Astrocyte (in vitro differentiated cells and primary cell): ENCODE measurements around the gene ACACA. TPM values are rescaled to one million over a fixed set of nuclear protein-coding genes. Genes with fewer than 3 reads are reported as not detected.
"Not testable (repeated sequence)": the region's sequence is repeated elsewhere in the genome, so short reads cannot be mapped to it uniquely, and the experiment has no call there.

Source experiments
- DNase-seq: peaks from one replicate; pipeline ENCODE4 v3.0.0-alpha.2; 2010; ENCODE audit warnings: low read depth
- FAIRE-seq: peaks from 2 replicates; lab custom pipeline; 2011; peaks lifted over from hg19 to GRCh38; lab: Jason Lieb, UNC
- H2AFZ ChIP-seq: 2 replicates; pipeline ENCODE4 v1.6.0; 2012; ENCODE audit warnings: low read depth, low read length, inconsistent platforms
- H3K27ac ChIP-seq: 2 replicates; pipeline ENCODE4 v1.5.1; 2011; ENCODE audit warnings: low read depth, low read length, inconsistent platforms
- H3K27me3 ChIP-seq: 2 replicates; pipeline ENCODE4 v1.6.0; 2011; ENCODE audit warnings: low read length, inconsistent platforms; ENCODE audit not compliant: insufficient read depth
- H3K36me3 ChIP-seq: 2 replicates; pipeline ENCODE4 v1.5.1; 2011; ENCODE audit warnings: low read length, inconsistent platforms; ENCODE audit not compliant: insufficient read depth
- H3K4me1 ChIP-seq: 2 replicates; pipeline ENCODE4 v1.5.1; 2011; ENCODE audit warnings: low read length, inconsistent platforms; ENCODE audit not compliant: insufficient read depth
- H3K4me2 ChIP-seq: 2 replicates; pipeline ENCODE4 v1.6.0; 2012; ENCODE audit warnings: low read length, inconsistent platforms
- H3K4me3 ChIP-seq: 2 replicates; pipeline ENCODE4 v1.5.1; 2011; ENCODE audit warnings: low read depth, mild to moderate bottlenecking, low read length, inconsistent platforms; ENCODE audit not compliant: insufficient read depth
- H3K79me2 ChIP-seq: 2 replicates; pipeline ENCODE4 v1.6.0; 2012; ENCODE audit warnings: mild to moderate bottlenecking, low read length, inconsistent platforms; ENCODE audit not compliant: insufficient read depth
- H3K9ac ChIP-seq: 2 replicates; pipeline ENCODE4 v1.6.0; 2012; ENCODE audit warnings: mild to moderate bottlenecking, low read length, inconsistent platforms
- H3K9me3 ChIP-seq: 2 replicates; pipeline ENCODE4 v1.5.1; 2012; ENCODE audit warnings: low read depth, mild to moderate bottlenecking, low read length, inconsistent platforms; ENCODE audit not compliant: insufficient read depth
- H4K20me1 ChIP-seq: 2 replicates; pipeline ENCODE4 v1.6.0; 2012; ENCODE audit warnings: low read length, inconsistent platforms; ENCODE audit not compliant: insufficient read depth
- H3K27ac Mint-ChIP-seq: one replicate; pipeline ENCODE4 v1.8.0; 2021; ENCODE audit warnings: mild to moderate bottlenecking, mixed read lengths; ENCODE audit not compliant: unreplicated experiment
- H3K27me3 Mint-ChIP-seq: one replicate; pipeline ENCODE4 v1.8.0; 2021; ENCODE audit warnings: low read depth, mixed read lengths; ENCODE audit not compliant: unreplicated experiment
- H3K36me3 Mint-ChIP-seq: one replicate; pipeline ENCODE4 v1.8.0; 2021; ENCODE audit warnings: low read depth, mixed read lengths; ENCODE audit not compliant: unreplicated experiment
- H3K4me1 Mint-ChIP-seq: one replicate; pipeline ENCODE4 v1.8.0; 2021; ENCODE audit warnings: low read depth, mixed read lengths; ENCODE audit not compliant: unreplicated experiment
- H3K4me3 Mint-ChIP-seq: one replicate; pipeline ENCODE4 v1.8.0; 2021; ENCODE audit warnings: mild to moderate bottlenecking, moderate library complexity, mixed read lengths; ENCODE audit not compliant: unreplicated experiment
- H3K9me3 Mint-ChIP-seq: one replicate; pipeline ENCODE4 v1.8.0; 2021; ENCODE audit warnings: mild to moderate bottlenecking, mixed read lengths; ENCODE audit not compliant: unreplicated experiment
- CTCF ChIP-seq: IDR thresholded peaks from 2 replicates; pipeline ENCODE4 v1.5.1; 2011; ENCODE audit warnings: low read depth, mild to moderate bottlenecking, inconsistent platforms, low read length, moderate library complexity; ENCODE audit not compliant: insufficient read depth
- EZH2 ChIP-seq: IDR thresholded peaks from 2 replicates; pipeline ENCODE4 v1.6.1; 2012; ENCODE audit warnings: mild to moderate bottlenecking, low read length, inconsistent platforms; ENCODE audit not compliant: insufficient read depth
- total RNA-seq: library from RNA; stranded (reverse); gene quantifications from 2 replicates; pipeline ENCODE4 v1.2.1, GENCODE V29; 2021

ACACA gene
- total RNA-seq, 1 donor from 2014 or later, result 88.3 TPM

- Histone ChIP-seq H3K4me1 (no peaks in the 10 kb centered on the region), H4K20me1 (peaks cover 15% of the 10 kb centered on the region), H3K36me3 (peaks cover 17% of the 10 kb centered on the region), H3K9ac (no peak overlapping the region), H3K9me3 (no peaks in the 10 kb centered on the region), H3K27me3 (no peaks in the 10 kb centered on the region), H3K27ac (no peak overlapping the region), H3K4me3 (no peak overlapping the region), H3K79me2 (peaks cover 10% of the 10 kb centered on the region), H3K4me2 (no peak overlapping the region), H2AFZ (no peak overlapping the region)
- no peaks in the 10 kb centered on the region for H3K27me3 Mint-ChIP-seq
- no peak overlapping the region for H3K4me3 Mint-ChIP-seq
- TF ChIP-seq EZH2 (no peak), CTCF (peak; percentile 39)
- H3K27ac Mint-ChIP-seq, result no peak overlapping the region
- no peak for DNase-seq
- no peak for FAIRE-seq
- no peaks in the 10 kb centered on the region for H3K9me3 Mint-ChIP-seq
- H3K4me1 Mint-ChIP-seq, result no peaks in the 10 kb centered on the region
- H3K36me3 Mint-ChIP-seq, result peaks cover 11% of the 10 kb centered on the region
These were observed 7.4 kb upstream of the ACACA start for GRCh38 chr17:37413875-37414519.

DNA sequence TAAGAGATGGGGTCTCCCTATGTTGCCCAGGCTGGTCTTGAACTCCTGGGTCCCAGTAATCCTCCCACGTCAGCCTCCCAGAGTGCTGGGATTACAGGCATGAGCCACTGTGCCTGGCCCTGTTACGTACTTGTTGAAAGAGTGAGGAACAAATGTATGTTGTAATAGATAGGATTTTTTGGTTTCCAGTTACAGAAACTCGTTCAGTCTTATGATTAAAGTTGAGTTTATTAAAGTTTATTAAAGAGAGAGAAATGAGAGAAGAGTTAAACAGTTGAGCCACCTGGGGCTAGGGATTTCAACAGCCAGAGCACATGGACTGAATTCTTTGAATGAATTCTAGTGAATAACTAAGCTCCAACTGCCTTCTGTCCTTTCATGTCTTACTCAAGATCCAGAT lies 3.7 kb upstream of the ACACA start:
- Mint-ChIP-seq H3K36me3 (peaks cover 12% of the 10 kb centered on the region), H3K9me3 (no peaks in the 10 kb centered on the region), H3K4me3 (no peak overlapping the region), H3K4me1 (peaks cover 2% of the 10 kb centered on the region), H3K27me3 (no peaks in the 10 kb centered on the region), H3K27ac (no peak overlapping the region)
- Histone ChIP-seq H3K27ac (no peak overlapping the region), H3K79me2 (peaks cover 37% of the 10 kb centered on the region), H4K20me1 (peaks cover 10% of the 10 kb centered on the region), H3K4me1 (peaks cover 1% of the 10 kb centered on the region), H3K36me3 (peaks cover 17% of the 10 kb centered on the region), H3K4me3 (no peak overlapping the region), H3K9ac (no peak overlapping the region), H3K9me3 (no peaks in the 10 kb centered on the region), H2AFZ (no peak overlapping the region), H3K4me2 (no peak overlapping the region), H3K27me3 (no peaks in the 10 kb centered on the region)
- TF ChIP-seq CTCF (no peak), EZH2 (no peak)
- FAIRE-seq (no peak), DNase-seq (no peak)

DNA sequence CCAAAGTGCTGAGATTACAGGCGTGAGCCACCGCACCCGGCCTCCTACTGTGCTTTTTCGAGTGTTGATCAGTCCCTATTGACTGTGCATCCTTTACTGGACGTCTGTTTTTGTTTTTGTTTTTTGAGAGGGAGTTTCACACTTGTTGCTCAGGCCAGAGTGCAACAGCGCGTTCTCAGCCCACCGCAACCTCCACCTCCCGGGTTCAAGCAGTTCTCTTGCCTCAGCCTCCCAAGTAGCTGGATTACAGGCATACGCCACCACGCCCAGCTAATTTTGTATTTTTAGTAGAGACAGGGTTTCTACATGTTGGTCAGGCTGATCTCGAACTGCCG lies 1.5 kb upstream of the ACACA start:
- not testable (repeated sequence) for FAIRE-seq, H3K4me3 ChIP-seq, H3K27me3 ChIP-seq, H3K9me3 ChIP-seq, H3K4me1 Mint-ChIP-seq, H3K9ac ChIP-seq, H3K27me3 Mint-ChIP-seq, H3K27ac Mint-ChIP-seq, H3K36me3 ChIP-seq, H3K9me3 Mint-ChIP-seq, H2AFZ ChIP-seq, H3K36me3 Mint-ChIP-seq, H3K27ac ChIP-seq, H4K20me1 ChIP-seq, DNase-seq, H3K4me1 ChIP-seq
- Histone ChIP-seq H3K4me2 (peak overlapping the region; percentile 90), H3K79me2 (peaks cover 55% of the 10 kb centered on the region)
- peak overlapping the region; percentile 91 for H3K4me3 Mint-ChIP-seq
